BE2C (cell line): ENCODE results near the gene PYDC2.
A peak's percentile ranks its signal among the peaks of the same experiment; 100 is the strongest.

Experiments used
- DNase-seq: peaks from one replicate; pipeline ENCODE4 v3.0.0-alpha.2; 2020
- H3K27me3 ChIP-seq: fragments of 250-450 bp; sonication (Bioruptor Pico); 2 replicates; pipeline ENCODE4 v1.5.1; 2020; ENCODE audit warnings: mild to moderate bottlenecking
- H3K36me3 ChIP-seq: fragments of 250-450 bp; sonication (Bioruptor Pico); 2 replicates; pipeline ENCODE4 v1.5.1; 2020; ENCODE audit warnings: mild to moderate bottlenecking
- H3K4me1 ChIP-seq: fragments of 250-450 bp; sonication (Bioruptor Pico); 2 replicates; pipeline ENCODE4 v1.5.1; 2020
- H3K4me3 ChIP-seq: 2 replicates; pipeline ENCODE4 v1.5.1; 2011; ENCODE audit warnings: low read depth, low read length
- H3K9me3 ChIP-seq: fragments of 250-450 bp; sonication (Bioruptor Pico); 2 replicates; pipeline ENCODE4 v1.5.1; 2020
- TF ChIP-seq, protein P1 (sequence below): IDR thresholded peaks from 2 replicates; pipeline ENCODE4 v1.5.1; 2012; ENCODE audit warnings: mild to moderate bottlenecking, low read depth, low read length

Gene PYDC2

DNA sequence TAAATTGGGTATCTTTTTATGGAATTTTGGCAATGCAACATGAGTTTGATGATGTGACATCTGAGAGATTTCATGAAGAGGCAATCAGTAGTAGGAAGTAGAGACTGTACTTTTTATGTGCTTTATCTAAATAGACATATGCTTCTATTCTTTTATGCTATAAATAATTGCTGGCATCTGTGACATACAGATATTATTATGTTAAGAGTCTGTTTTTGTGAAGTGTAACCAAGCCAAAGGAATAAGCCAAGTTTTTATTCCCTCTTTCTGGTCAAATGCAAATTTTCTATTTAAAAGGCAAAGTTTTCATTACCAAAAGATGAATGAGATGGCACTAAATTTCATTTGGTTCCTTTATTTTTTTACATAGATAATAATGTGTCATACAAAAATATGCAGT, 32.4 kb downstream of the PYDC2 start:
- TF ChIP-seq, protein P1, sequence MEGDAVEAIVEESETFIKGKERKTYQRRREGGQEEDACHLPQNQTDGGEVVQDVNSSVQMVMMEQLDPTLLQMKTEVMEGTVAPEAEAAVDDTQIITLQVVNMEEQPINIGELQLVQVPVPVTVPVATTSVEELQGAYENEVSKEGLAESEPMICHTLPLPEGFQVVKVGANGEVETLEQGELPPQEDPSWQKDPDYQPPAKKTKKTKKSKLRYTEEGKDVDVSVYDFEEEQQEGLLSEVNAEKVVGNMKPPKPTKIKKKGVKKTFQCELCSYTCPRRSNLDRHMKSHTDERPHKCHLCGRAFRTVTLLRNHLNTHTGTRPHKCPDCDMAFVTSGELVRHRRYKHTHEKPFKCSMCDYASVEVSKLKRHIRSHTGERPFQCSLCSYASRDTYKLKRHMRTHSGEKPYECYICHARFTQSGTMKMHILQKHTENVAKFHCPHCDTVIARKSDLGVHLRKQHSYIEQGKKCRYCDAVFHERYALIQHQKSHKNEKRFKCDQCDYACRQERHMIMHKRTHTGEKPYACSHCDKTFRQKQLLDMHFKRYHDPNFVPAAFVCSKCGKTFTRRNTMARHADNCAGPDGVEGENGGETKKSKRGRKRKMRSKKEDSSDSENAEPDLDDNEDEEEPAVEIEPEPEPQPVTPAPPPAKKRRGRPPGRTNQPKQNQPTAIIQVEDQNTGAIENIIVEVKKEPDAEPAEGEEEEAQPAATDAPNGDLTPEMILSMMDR = no peak

DNA sequence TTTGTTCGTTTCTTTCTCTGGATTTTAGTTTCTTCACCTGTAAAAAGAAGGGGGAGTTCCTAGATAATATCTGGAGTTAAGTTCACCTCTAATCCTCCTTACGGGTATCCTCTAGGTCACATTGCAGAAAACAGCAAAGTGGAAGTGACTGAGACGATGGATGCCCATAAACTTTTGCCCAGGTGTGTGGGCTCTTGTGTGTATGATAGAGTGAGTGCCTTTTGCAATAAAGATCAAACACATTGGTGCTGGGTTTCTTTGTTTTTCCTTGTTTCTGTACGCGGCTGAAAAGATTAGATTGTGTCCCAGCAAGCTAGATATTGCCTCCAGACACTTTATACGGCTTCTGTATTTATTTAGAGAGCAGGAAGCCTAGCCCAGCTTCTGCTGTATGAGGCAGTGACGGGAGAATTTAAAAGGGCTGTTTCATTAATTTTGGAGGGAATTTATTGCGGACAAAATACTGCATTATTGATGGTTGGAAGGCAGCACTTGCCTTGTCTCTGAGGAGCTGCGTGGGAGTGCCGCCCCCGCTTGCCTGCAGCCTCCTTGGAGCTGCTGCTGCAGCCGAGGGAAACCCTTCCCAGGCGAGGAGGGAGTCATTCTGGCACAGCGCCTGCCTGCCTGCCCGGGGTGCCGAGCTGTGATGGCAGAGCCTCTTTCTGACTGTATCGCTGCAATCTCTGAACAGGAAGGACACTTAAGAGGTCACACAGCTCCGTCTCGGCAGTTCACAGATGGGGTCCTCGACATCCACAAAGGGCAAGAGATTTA, 38.5 kb downstream of the PYDC2 start:
- H3K4me1 ChIP-seq = no peaks in the 10 kb centered on the region
- H3K9me3 ChIP-seq = no peaks in the 10 kb centered on the region
- no peaks in the 10 kb centered on the region for H3K27me3 ChIP-seq
- TF ChIP-seq, protein P1 = no peak
- DNase-seq = peak; percentile 69
- H3K36me3 ChIP-seq = no peaks in the 10 kb centered on the region
- H3K4me3 ChIP-seq = peak overlapping the region; percentile 49

More for the DNA sequence above, 32.4 kb downstream of the PYDC2 start:
- no peaks in the 10 kb centered on the region for H3K9me3 ChIP-seq
- H3K27me3 ChIP-seq = no peaks in the 10 kb centered on the region
- H3K4me3 ChIP-seq = no peak overlapping the region
- DNase-seq = no peak
- H3K36me3 ChIP-seq = no peaks in the 10 kb centered on the region
- no peaks in the 10 kb centered on the region for H3K4me1 ChIP-seq

DNA sequence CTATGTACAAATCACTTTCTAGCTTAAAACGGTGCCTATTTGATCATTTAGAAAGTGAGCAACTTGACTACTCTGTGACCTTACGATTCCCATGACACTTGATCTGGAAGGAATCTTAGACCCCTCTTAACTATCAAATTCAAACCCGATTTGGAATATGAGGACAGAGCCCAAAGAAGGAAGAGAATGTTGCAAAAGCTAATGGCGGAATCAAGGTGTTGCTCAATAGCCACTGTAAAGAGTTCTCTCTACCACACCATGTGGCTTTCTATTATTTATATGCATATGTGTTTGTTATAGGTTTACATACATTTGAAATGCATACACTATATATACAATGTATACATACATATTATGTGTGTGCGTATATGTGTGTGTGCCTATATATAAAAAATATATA, 39.9 kb downstream of the PYDC2 start:
- Histone ChIP-seq H3K4me1 (no peaks in the 10 kb centered on the region), H3K4me3 (no peak overlapping the region), H3K27me3 (no peaks in the 10 kb centered on the region), H3K36me3 (no peaks in the 10 kb centered on the region), H3K9me3 (no peaks in the 10 kb centered on the region)
- TF ChIP-seq, protein P1 = no peak
- DNase-seq = no peak

DNA sequence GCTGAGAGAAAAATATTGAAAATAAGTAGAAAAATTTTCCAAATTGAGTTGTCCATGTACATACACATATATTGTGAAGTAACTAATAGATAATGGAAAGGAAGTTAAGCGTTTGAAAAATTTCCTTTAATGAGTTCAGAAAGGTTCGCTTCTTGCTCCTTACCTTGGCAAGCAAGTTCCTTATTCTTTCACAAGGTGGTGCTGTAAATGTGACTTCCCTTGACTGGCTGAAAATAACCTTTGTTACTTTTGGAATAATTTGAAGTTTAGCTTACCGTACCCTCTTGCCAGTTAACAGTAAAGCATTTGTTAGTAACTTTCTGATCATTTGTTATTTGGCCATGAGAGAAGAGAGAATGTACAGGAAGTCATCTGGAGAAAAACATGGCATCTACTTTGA, 41.6 kb downstream of the PYDC2 start:
- no peaks in the 10 kb centered on the region for H3K4me1 ChIP-seq

DNA sequence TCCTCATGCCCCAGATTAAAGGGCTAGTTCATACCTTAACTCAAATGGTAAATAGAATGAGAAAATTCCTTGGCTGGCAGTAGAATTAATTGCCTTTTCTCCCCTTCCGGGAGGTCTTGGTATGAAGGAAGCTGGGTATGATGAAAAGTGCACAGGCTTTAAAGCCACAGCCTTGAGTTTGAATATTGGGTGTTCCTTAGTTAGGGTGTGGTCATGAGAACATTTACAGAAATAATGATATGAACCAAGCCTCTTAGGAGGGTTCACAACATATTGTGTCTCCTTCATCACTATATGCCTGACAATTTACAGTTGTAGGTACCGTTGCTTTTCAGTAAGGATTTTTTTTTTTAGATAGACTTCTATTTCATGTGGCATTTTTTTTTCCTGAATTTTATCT, 48.1 kb downstream of the PYDC2 start:
- Histone ChIP-seq H3K4me1 (no peaks in the 10 kb centered on the region; the same call in 1 of the 2 replicates), H3K9me3 (no peaks in the 10 kb centered on the region), H3K27me3 (no peaks in the 10 kb centered on the region), H3K4me3 (no peak overlapping the region), H3K36me3 (no peaks in the 10 kb centered on the region)
- TF ChIP-seq, protein P1 = no peak
- DNase-seq = no peak

More for the DNA sequence above, 41.6 kb downstream of the PYDC2 start:
- Histone ChIP-seq H3K27me3 (no peaks in the 10 kb centered on the region), H3K9me3 (no peaks in the 10 kb centered on the region), H3K4me3 (no peak overlapping the region), H3K36me3 (no peaks in the 10 kb centered on the region)
- DNase-seq = no peak
- TF ChIP-seq, protein P1 = peak; percentile 25
